H1 (cell line): ENCODE measurements around the gene SCN8A. TPM values are rescaled to one million over a fixed set of nuclear protein-coding genes. Genes with fewer than 3 reads are reported as not detected.

Experiments used
- BACH1 ChIP-seq: IDR thresholded peaks from 2 replicates; pipeline ENCODE4 v1.6.1; 2012; ENCODE audit warnings: low read length, improper control_type of control experiment
- CHD1 ChIP-seq: IDR thresholded peaks from 2 replicates; pipeline ENCODE4 v1.6.1; 2012; ENCODE audit warnings: low read depth, low read length, improper control_type of control experiment
- KDM4A ChIP-seq: IDR thresholded peaks from one replicate; pipeline ENCODE4 v1.7.1; 2012; ENCODE audit warnings: low read depth, mild to moderate bottlenecking, moderate library complexity, low read length, inconsistent platforms; ENCODE audit not compliant: severe bottlenecking
- NANOG ChIP-seq: IDR thresholded peaks from 2 replicates; pipeline ENCODE4 v1.6.1; 2011; ENCODE audit warnings: low read length, low read depth, mild to moderate bottlenecking, inconsistent platforms; ENCODE audit not compliant: insufficient read depth, poor library complexity, severe bottlenecking
- POLR2A ChIP-seq, 2 experiments: IDR thresholded peaks; 1 replicate in 1 of 2; 2 replicates in 1 of 2; pipeline ENCODE4 v1.6.1; 2011; ENCODE audit warnings: low read depth in 2 of 2, low read length in 2 of 2, mild to moderate bottlenecking in 2 of 2; ENCODE audit errors: control extremely low read depth in 1 of 2
- SRF ChIP-seq: IDR thresholded peaks from 2 replicates; pipeline ENCODE4 v1.6.1; 2011; ENCODE audit warnings: mild to moderate bottlenecking, low read depth, low read length, moderate library complexity
- TBP ChIP-seq: IDR thresholded peaks from 2 replicates; pipeline ENCODE4 v1.6.1; 2011; ENCODE audit warnings: low read depth, low read length, improper control_type of control experiment
- polyA plus RNA-seq, 7 experiments: library from polyadenylated mRNA; depleted of rRNA in 3 of 7; stranded (reverse) in 5 of 7; unstranded in 2 of 7; fragments of >200 nt in 5 of 7; fragments of 200-250 nt in 2 of 7; gene quantifications; 1 replicate in 5 of 7; 2 replicates in 1 of 7; 4 replicates in 1 of 7; pipeline versions ENCODE4 v1.2.1 to v1.2.3, GENCODE V29; 2011 to 2013; ENCODE audit warnings: missing spikeins in 2 of 7, mixed read lengths in 2 of 7
- total RNA-seq: library from RNA; stranded (reverse); fragmentation: NEBNext Ultra II Directional; extraction: Animal tissue kit (Norgen Biotek cat#: 25700); gene quantifications from 2 replicates; pipeline ENCODE4 v1.2.1, GENCODE V29; 2021
- TF ChIP-seq, protein P1 (sequence below): fragments of 300-600 bp; sonication (generic); IDR thresholded peaks from 2 replicates; pipeline ENCODE4 v1.7.1; 2012; ENCODE audit warnings: low read length, moderate library complexity, mild to moderate bottlenecking, inconsistent platforms; ENCODE audit not compliant: insufficient replicate concordance
- TF ChIP-seq, protein P2 (sequence below): IDR thresholded peaks from 2 replicates; pipeline ENCODE4 v1.6.1; 2012; ENCODE audit warnings: low read length, inconsistent platforms
- TF ChIP-seq, protein P3 (sequence below): IDR thresholded peaks from 2 replicates; pipeline ENCODE4 v1.6.1; 2011; ENCODE audit warnings: low read depth, mild to moderate bottlenecking, low read length; ENCODE audit not compliant: insufficient read depth

SCN8A gene
- total and polyA plus RNA-seq, 2 of the 8 experiments (the other 6 are each of a cell fraction or from before 2014, with no cell fraction given), result 6.3 to 10.7 TPM

DNA sequence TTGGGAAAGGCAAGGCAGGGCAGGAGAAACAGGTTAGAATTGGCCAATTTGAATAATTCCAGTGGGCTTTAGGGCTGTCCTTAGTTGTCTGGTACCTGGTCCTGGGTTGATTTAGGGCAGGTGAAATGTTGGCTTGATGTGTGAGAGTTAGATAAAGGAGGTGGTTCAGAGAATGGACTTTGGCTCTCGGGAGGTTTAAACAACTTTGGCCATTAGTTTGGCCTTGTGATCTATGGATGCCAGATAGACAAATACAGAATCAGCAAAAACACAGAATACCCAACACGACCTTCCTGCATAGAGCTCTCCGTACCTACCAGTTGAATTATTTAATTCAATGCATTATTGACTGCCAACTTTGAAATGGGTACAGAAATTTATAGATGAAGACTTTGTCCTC is 35.1 kb downstream of the SCN8A start (continued):
- TF ChIP-seq, protein P1, sequence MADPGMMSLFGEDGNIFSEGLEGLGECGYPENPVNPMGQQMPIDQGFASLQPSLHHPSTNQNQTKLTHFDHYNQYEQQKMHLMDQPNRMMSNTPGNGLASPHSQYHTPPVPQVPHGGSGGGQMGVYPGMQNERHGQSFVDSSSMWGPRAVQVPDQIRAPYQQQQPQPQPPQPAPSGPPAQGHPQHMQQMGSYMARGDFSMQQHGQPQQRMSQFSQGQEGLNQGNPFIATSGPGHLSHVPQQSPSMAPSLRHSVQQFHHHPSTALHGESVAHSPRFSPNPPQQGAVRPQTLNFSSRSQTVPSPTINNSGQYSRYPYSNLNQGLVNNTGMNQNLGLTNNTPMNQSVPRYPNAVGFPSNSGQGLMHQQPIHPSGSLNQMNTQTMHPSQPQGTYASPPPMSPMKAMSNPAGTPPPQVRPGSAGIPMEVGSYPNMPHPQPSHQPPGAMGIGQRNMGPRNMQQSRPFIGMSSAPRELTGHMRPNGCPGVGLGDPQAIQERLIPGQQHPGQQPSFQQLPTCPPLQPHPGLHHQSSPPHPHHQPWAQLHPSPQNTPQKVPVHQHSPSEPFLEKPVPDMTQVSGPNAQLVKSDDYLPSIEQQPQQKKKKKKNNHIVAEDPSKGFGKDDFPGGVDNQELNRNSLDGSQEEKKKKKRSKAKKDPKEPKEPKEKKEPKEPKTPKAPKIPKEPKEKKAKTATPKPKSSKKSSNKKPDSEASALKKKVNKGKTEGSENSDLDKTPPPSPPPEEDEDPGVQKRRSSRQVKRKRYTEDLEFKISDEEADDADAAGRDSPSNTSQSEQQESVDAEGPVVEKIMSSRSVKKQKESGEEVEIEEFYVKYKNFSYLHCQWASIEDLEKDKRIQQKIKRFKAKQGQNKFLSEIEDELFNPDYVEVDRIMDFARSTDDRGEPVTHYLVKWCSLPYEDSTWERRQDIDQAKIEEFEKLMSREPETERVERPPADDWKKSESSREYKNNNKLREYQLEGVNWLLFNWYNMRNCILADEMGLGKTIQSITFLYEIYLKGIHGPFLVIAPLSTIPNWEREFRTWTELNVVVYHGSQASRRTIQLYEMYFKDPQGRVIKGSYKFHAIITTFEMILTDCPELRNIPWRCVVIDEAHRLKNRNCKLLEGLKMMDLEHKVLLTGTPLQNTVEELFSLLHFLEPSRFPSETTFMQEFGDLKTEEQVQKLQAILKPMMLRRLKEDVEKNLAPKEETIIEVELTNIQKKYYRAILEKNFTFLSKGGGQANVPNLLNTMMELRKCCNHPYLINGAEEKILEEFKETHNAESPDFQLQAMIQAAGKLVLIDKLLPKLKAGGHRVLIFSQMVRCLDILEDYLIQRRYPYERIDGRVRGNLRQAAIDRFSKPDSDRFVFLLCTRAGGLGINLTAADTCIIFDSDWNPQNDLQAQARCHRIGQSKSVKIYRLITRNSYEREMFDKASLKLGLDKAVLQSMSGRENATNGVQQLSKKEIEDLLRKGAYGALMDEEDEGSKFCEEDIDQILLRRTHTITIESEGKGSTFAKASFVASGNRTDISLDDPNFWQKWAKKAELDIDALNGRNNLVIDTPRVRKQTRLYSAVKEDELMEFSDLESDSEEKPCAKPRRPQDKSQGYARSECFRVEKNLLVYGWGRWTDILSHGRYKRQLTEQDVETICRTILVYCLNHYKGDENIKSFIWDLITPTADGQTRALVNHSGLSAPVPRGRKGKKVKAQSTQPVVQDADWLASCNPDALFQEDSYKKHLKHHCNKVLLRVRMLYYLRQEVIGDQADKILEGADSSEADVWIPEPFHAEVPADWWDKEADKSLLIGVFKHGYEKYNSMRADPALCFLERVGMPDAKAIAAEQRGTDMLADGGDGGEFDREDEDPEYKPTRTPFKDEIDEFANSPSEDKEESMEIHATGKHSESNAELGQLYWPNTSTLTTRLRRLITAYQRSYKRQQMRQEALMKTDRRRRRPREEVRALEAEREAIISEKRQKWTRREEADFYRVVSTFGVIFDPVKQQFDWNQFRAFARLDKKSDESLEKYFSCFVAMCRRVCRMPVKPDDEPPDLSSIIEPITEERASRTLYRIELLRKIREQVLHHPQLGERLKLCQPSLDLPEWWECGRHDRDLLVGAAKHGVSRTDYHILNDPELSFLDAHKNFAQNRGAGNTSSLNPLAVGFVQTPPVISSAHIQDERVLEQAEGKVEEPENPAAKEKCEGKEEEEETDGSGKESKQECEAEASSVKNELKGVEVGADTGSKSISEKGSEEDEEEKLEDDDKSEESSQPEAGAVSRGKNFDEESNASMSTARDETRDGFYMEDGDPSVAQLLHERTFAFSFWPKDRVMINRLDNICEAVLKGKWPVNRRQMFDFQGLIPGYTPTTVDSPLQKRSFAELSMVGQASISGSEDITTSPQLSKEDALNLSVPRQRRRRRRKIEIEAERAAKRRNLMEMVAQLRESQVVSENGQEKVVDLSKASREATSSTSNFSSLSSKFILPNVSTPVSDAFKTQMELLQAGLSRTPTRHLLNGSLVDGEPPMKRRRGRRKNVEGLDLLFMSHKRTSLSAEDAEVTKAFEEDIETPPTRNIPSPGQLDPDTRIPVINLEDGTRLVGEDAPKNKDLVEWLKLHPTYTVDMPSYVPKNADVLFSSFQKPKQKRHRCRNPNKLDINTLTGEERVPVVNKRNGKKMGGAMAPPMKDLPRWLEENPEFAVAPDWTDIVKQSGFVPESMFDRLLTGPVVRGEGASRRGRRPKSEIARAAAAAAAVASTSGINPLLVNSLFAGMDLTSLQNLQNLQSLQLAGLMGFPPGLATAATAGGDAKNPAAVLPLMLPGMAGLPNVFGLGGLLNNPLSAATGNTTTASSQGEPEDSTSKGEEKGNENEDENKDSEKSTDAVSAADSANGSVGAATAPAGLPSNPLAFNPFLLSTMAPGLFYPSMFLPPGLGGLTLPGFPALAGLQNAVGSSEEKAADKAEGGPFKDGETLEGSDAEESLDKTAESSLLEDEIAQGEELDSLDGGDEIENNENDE, result no peak
- TF ChIP-seq POLR2A (IDR thresholded peaks at IDR 0.05; ENCODE audit: control extremely low read depth in 1 of 2, low read depth in 2 of 2, low read length in 2 of 2) (no peak), KDM4A (no peak), CHD1 (no peak), TBP (no peak), BACH1 (no peak), SRF (no peak), NANOG (no peak)
- TF ChIP-seq, protein P2, sequence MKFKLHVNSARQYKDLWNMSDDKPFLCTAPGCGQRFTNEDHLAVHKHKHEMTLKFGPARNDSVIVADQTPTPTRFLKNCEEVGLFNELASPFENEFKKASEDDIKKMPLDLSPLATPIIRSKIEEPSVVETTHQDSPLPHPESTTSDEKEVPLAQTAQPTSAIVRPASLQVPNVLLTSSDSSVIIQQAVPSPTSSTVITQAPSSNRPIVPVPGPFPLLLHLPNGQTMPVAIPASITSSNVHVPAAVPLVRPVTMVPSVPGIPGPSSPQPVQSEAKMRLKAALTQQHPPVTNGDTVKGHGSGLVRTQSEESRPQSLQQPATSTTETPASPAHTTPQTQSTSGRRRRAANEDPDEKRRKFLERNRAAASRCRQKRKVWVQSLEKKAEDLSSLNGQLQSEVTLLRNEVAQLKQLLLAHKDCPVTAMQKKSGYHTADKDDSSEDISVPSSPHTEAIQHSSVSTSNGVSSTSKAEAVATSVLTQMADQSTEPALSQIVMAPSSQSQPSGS, result no peak
- TF ChIP-seq, protein P3, sequence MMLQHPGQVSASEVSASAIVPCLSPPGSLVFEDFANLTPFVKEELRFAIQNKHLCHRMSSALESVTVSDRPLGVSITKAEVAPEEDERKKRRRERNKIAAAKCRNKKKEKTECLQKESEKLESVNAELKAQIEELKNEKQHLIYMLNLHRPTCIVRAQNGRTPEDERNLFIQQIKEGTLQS, result no peak
